Measurements from ENCODE around the gene ZNF593OS. TPM values are rescaled to one million over a fixed set of nuclear protein-coding genes. Genes with fewer than 3 reads are reported as not detected.
A peak's percentile ranks its signal among the peaks of the same experiment; 100 is the strongest.

The ZNF593OS gene
- total RNA-seq, 1 experiment from 2014 or later = not detected

DNA sequence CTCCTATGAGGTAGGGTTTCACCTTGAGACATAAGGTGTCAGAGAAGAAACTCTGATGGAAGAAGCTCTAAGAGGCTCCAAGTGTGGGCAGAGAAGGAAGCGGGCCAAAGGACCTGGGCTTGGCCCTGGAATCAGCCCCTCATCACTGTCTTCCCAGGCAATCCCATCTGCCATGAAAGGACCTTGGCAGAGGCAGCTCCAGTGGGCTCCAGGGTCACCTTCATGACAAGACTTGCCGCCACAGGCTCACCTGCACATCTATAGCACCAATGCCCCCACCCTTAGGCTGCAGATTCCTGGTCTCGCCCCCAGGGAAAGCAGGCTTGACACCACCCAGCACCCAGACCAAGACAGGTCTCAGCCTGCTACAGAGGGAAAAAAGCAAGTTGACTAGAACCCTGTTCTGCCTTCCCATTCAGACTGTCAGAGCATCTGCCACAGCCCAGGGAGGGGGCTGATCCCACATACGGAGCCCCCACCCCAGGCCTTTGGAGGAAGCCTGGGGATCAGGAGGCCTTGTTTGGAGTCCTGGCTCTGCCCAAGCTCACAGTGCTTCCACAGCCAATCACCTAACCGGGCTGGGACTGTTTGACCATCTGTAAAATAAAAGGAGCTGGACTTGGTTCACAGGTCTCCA, 13.2 kb downstream of the ZNF593OS start:
- H3K27me3 Mint-ChIP-seq (ENCODE audit: low read depth) = peaks cover 96% of the 10 kb centered on the region
- no peak overlapping the region for H3K56ac ChIP-seq (ENCODE audit: insufficient read length, low read depth, low read length)
- no CpG with 5 or more reads among the region's 5 CpGs for WGBS (ENCODE audit: extremely low coverage, insufficient read length, low lambda C conversion rate)
- no peak overlapping the region for H3K27ac ChIP-seq (ENCODE audit: insufficient read length, low read depth, low read length)
- DNase-seq = no peak
- no peak overlapping the region for H2BK15ac ChIP-seq (ENCODE audit: low read depth, low read length)
- no peak overlapping the region for H4K5ac ChIP-seq (ENCODE audit: insufficient read length, low read depth, low read length)
- H3K14ac ChIP-seq (ENCODE audit: insufficient read depth, low read length) = no peak overlapping the region
- no peak overlapping the region for H4K91ac ChIP-seq (ENCODE audit: insufficient read length, low read depth, low read length)
- peaks cover 49% of the 10 kb centered on the region; the same call in 1 of the 2 replicates for H3K27me3 ChIP-seq (ENCODE audit: insufficient read depth, low read length)
- H3K79me1 ChIP-seq (ENCODE audit: insufficient read depth, low read depth, low read length, poor library complexity, severe bottlenecking) = no peaks in the 10 kb centered on the region
- H2BK20ac ChIP-seq (ENCODE audit: low read depth, low read length, poor library complexity, severe bottlenecking) = no peak overlapping the region
- no peak overlapping the region for H2AFZ ChIP-seq (ENCODE audit: low read length)
- H3K4me1 Mint-ChIP-seq = peaks cover 46 to 60% of the 10 kb centered on the region in 2 experiments
- H2BK12ac ChIP-seq (ENCODE audit: insufficient read length, low read depth, low read length) = no peak overlapping the region
- no peak overlapping the region for H3K4ac ChIP-seq (ENCODE audit: low read depth, low read length)
- peaks cover 23% of the 10 kb centered on the region for H3K23me2 ChIP-seq (ENCODE audit: insufficient read length, low read depth, low read length, poor library complexity, severe bottlenecking)
- H2BK5ac ChIP-seq (ENCODE audit: insufficient read length, low read length) = no peak overlapping the region
- no peak overlapping the region for H3K27ac Mint-ChIP-seq
- H3K9me3 Mint-ChIP-seq = peaks cover 0 to 4% of the 10 kb centered on the region in 2 experiments; a peak in 1 of 5 replicates
- peaks cover 11% of the 10 kb centered on the region; the same call in 1 of the 2 replicates for H3K4me1 ChIP-seq (ENCODE audit: insufficient read depth, low read length)
- no peaks in the 10 kb centered on the region for H3K79me2 ChIP-seq (ENCODE audit: insufficient read depth, low read length)
- peak overlapping the region in 1 of 2 experiments; percentile 65; a peak in 2 of 5 replicates for H3K4me3 Mint-ChIP-seq
- no peak overlapping the region for H3T11ph ChIP-seq (ENCODE audit: low read length)
- no peak overlapping the region for H3K18ac ChIP-seq (ENCODE audit: insufficient read length, low read depth, low read length)
- no peaks in the 10 kb centered on the region for H4K20me1 ChIP-seq (ENCODE audit: control insufficient read depth, insufficient read depth, insufficient read length)
- H2BK120ac ChIP-seq (ENCODE audit: low read depth, low read length, poor library complexity, severe bottlenecking) = no peak overlapping the region
- H2AK5ac ChIP-seq (ENCODE audit: insufficient read length, low read length) = no peak overlapping the region
- no peak overlapping the region for H4K8ac ChIP-seq (replicated peaks; ENCODE audit: insufficient read length, low read depth, low read length)
- no peaks in the 10 kb centered on the region for H3K36me3 Mint-ChIP-seq (ENCODE audit: insufficient read depth in 1 of 3, low read depth in 3 of 3)
- TF ChIP-seq CTCF (conservative IDR thresholded peaks at IDR 0.05) = no peak
- H3K4me2 ChIP-seq (ENCODE audit: insufficient read depth, insufficient read length, low read length) = peak overlapping the region; percentile 8
- no peak overlapping the region for H3K9ac ChIP-seq (ENCODE audit: extremely low read depth, insufficient read length, low read length)
- no peak overlapping the region for H3K23ac ChIP-seq (ENCODE audit: insufficient read length, low read depth, low read length)
- H3K9me3 ChIP-seq (ENCODE audit: control insufficient read depth, low read depth, low read length) = no peaks in the 10 kb centered on the region

Data from H9 (cell line).